ENCODE results near the gene GAPDH. TPM values are rescaled to one million over a fixed set of nuclear protein-coding genes. Genes with fewer than 3 reads are reported as not detected.
"Not testable (repeated sequence)": the region's sequence is repeated elsewhere in the genome, so short reads cannot be mapped to it uniquely, and the experiment has no call there.

Gene GAPDH
- polyA plus RNA-seq, 6 donors from 2014 or later = 607 to 1,152 (median 779) TPM

GRCh38 chr12:6553051-6553868 lies 18.9 kb downstream of the GAPDH start:
- ATAC-seq (ENCODE audit: low read depth in 2 of 2) (no peak), DNase-seq (no peak)
- Mint-ChIP-seq H3K27ac (peak overlapping the region in 1 of 6 donors; percentile 4), H3K4me3 (peak overlapping the region in 2 of 8 donors; percentile 32 to 57), H3K36me3 (peaks cover 6 to 14% of the 10 kb centered on the region in 2 donors), H3K4me1 (peaks cover 30 to 41% (median 39%) of the 10 kb centered on the region in 3 donors), H3K27me3 (no peaks in the 10 kb centered on the region), H3K9me3 (no peaks in the 10 kb centered on the region)

- H3K27me3 Mint-ChIP-seq = no peaks in the 10 kb centered on the region
- peak overlapping the region in 5 of 6 donors; percentile 2 to 76 (median 24) for H3K27ac Mint-ChIP-seq
- peak overlapping the region; percentile 75 to 94 (median 88) for H3K4me3 Mint-ChIP-seq
- peak; percentile 71 for DNase-seq
- peaks cover 0 to 3% of the 10 kb centered on the region in 2 donors for H3K36me3 Mint-ChIP-seq
- ATAC-seq (ENCODE audit: low read depth in 2 of 2) = peak; percentile 73 to 76
- H3K4me1 Mint-ChIP-seq = peaks cover 25 to 41% (median 40%) of the 10 kb centered on the region in 3 donors
- H3K9me3 Mint-ChIP-seq = no peaks in the 10 kb centered on the region
These were observed 20.1 kb downstream of the GAPDH start for GRCh38 chr12:6554168-6555017.

GRCh38 chr12:6555018-6555691 lies 20.8 kb downstream of the GAPDH start:
- DNase-seq = no peak
- Mint-ChIP-seq H3K36me3 (no peaks in the 10 kb centered on the region), H3K27me3 (no peaks in the 10 kb centered on the region), H3K4me1 (peaks cover 25 to 41% (median 40%) of the 10 kb centered on the region in 3 donors), H3K27ac (peak overlapping the region in 4 of 6 donors; percentile 2 to 76 (median 14)), H3K4me3 (peak overlapping the region; percentile 83 to 96 (median 93)), H3K9me3 (no peaks in the 10 kb centered on the region)
- peak in 1 of 2 donors; percentile 4 for ATAC-seq (ENCODE audit: low read depth in 2 of 2)

GRCh38 chr12:6556496-6556817 lies 22.1 kb downstream of the GAPDH start:
- not testable (repeated sequence) for H3K27me3 Mint-ChIP-seq; DNase-seq; H3K9me3 Mint-ChIP-seq; H3K36me3 Mint-ChIP-seq; ATAC-seq (ENCODE audit: low read depth in 2 of 2)
- Mint-ChIP-seq H3K4me1 (peaks cover 22 to 40% (median 37%) of the 10 kb centered on the region in 3 donors), H3K27ac (peak overlapping the region in 1 of 6 donors; percentile 82), H3K4me3 (peak overlapping the region; percentile 83 to 96 (median 93))

GRCh38 chr12:6556857-6557256 lies 22.5 kb downstream of the GAPDH start:
- H3K27me3 Mint-ChIP-seq = no peaks in the 10 kb centered on the region
- no peak for ATAC-seq (ENCODE audit: low read depth in 2 of 2)
- peak overlapping the region in 2 of 6 donors; percentile 37 to 82 for H3K27ac Mint-ChIP-seq
- no peaks in the 10 kb centered on the region for H3K36me3 Mint-ChIP-seq
- peaks cover 22 to 40% (median 35%) of the 10 kb centered on the region in 3 donors for H3K4me1 Mint-ChIP-seq
- H3K4me3 Mint-ChIP-seq = peak overlapping the region; percentile 83 to 96 (median 93)
- no peak for DNase-seq
- no peaks in the 10 kb centered on the region for H3K9me3 Mint-ChIP-seq

GRCh38 chr12:6558014-6558760 lies 23.9 kb downstream of the GAPDH start:
- not testable (repeated sequence) for ATAC-seq (ENCODE audit: low read depth in 2 of 2); H3K9me3 Mint-ChIP-seq; H3K36me3 Mint-ChIP-seq; H3K27me3 Mint-ChIP-seq
- peaks cover 14 to 35% (median 25%) of the 10 kb centered on the region in 3 donors for H3K4me1 Mint-ChIP-seq
- DNase-seq = peak; percentile 27
- H3K27ac Mint-ChIP-seq = peak overlapping the region in 2 of 6 donors; percentile 24 to 44
- peak overlapping the region in 1 of 8 donors; percentile 94 for H3K4me3 Mint-ChIP-seq

GRCh38 chr12:6559500-6559899 lies 25.2 kb downstream of the GAPDH start:
- Mint-ChIP-seq H3K27me3 (no peaks in the 10 kb centered on the region), H3K27ac (peak overlapping the region in 1 of 6 donors; percentile 53), H3K4me3 (peak overlapping the region in 1 of 8 donors; percentile 47), H3K4me1 (peaks cover 14 to 29% (median 24%) of the 10 kb centered on the region in 3 donors), H3K36me3 (no peaks in the 10 kb centered on the region), H3K9me3 (no peaks in the 10 kb centered on the region)
- DNase-seq = no peak
- no peak for ATAC-seq (ENCODE audit: low read depth in 2 of 2)

- no peak for DNase-seq
- Mint-ChIP-seq H3K27ac (peak overlapping the region in 2 of 6 donors; percentile 34 to 58), H3K4me3 (peak overlapping the region in 1 of 8 donors; percentile 30), H3K4me1 (peaks cover 7 to 25% (median 16%) of the 10 kb centered on the region in 3 donors), H3K9me3 (no peaks in the 10 kb centered on the region), H3K27me3 (no peaks in the 10 kb centered on the region), H3K36me3 (no peaks in the 10 kb centered on the region)
- no peak for ATAC-seq (ENCODE audit: low read depth in 2 of 2)
These were observed 26.3 kb downstream of the GAPDH start for GRCh38 chr12:6560501-6561205.

- peaks cover 14 to 37% (median 30%) of the 10 kb centered on the region in 3 donors for H3K4me1 Mint-ChIP-seq
- ATAC-seq (ENCODE audit: low read depth in 2 of 2) (no peak), DNase-seq (no peak)
- peaks cover 6 to 7% of the 10 kb centered on the region in 2 donors for H3K36me3 Mint-ChIP-seq
- no peak overlapping the region for H3K27ac Mint-ChIP-seq
- no peaks in the 10 kb centered on the region for H3K27me3 Mint-ChIP-seq
- no peaks in the 10 kb centered on the region for H3K9me3 Mint-ChIP-seq
- peak overlapping the region in 1 of 8 donors; percentile 43 for H3K4me3 Mint-ChIP-seq
These were observed 28.6 kb downstream of the GAPDH start for GRCh38 chr12:6562881-6563280.

GRCh38 chr12:6563448-6564050 lies 29.2 kb downstream of the GAPDH start:
- Mint-ChIP-seq H3K9me3 (no peaks in the 10 kb centered on the region), H3K4me3 (peak overlapping the region in 2 of 8 donors; percentile 12 to 73), H3K27me3 (no peaks in the 10 kb centered on the region), H3K36me3 (peaks cover 6 to 7% of the 10 kb centered on the region in 2 donors), H3K27ac (no peak overlapping the region), H3K4me1 (peaks cover 20 to 38% (median 35%) of the 10 kb centered on the region in 3 donors)
- DNase-seq (peak; percentile 53), ATAC-seq (ENCODE audit: low read depth in 2 of 2) (peak in 1 of 2 donors; percentile 21)

- H3K9me3 Mint-ChIP-seq = no peaks in the 10 kb centered on the region
- ATAC-seq (ENCODE audit: low read depth in 2 of 2) (no peak), DNase-seq (no peak)
- H3K27me3 Mint-ChIP-seq = no peaks in the 10 kb centered on the region
- H3K36me3 Mint-ChIP-seq = peaks cover 13 to 14% of the 10 kb centered on the region in 2 donors
- H3K4me3 Mint-ChIP-seq = peak overlapping the region; percentile 92 to 100 (median 100)
- H3K27ac Mint-ChIP-seq = peak overlapping the region; percentile 91 to 99 (median 96)
- peaks cover 30 to 55% (median 48%) of the 10 kb centered on the region in 3 donors for H3K4me1 Mint-ChIP-seq
These were observed 32.9 kb downstream of the GAPDH start for GRCh38 chr12:6567112-6567670.
